ENCODE data around the gene CAMK4.
"Not testable (repeated sequence)": the region's sequence is repeated elsewhere in the genome, so short reads cannot be mapped to it uniquely, and the experiment has no call there.

The CAMK4 gene

GRCh38 chr5:111229871-111230810 lies 6.0 kb downstream of the CAMK4 start:
- DNase-seq, result no peak

- no peak for DNase-seq
Observed at GRCh38 chr5:111231119-111231518, 6.9 kb downstream of the CAMK4 start.

GRCh38 chr5:111232311-111233051 lies 8.3 kb downstream of the CAMK4 start:
- no peak for DNase-seq

- DNase-seq, result no peak
Observed at GRCh38 chr5:111233052-111233374, 8.8 kb downstream of the CAMK4 start.

- no peak for DNase-seq
Observed at GRCh38 chr5:111234125-111234524, 9.9 kb downstream of the CAMK4 start.

- no peak for DNase-seq
Observed at GRCh38 chr5:111235635-111236034, 11.5 kb downstream of the CAMK4 start.

- no peak for DNase-seq
Observed at GRCh38 chr5:111236348-111236747, 12.2 kb downstream of the CAMK4 start.

- no peak for DNase-seq
Observed at GRCh38 chr5:111236995-111237394, 12.8 kb downstream of the CAMK4 start.

GRCh38 chr5:111237470-111237869 lies 13.3 kb downstream of the CAMK4 start:
- DNase-seq, result peak; percentile 3

- DNase-seq, result no peak
Observed at GRCh38 chr5:111238431-111239225, 14.4 kb downstream of the CAMK4 start.

- DNase-seq, result no peak
Observed at GRCh38 chr5:111241696-111242095, 17.5 kb downstream of the CAMK4 start.

GRCh38 chr5:111242606-111243005 lies 18.4 kb downstream of the CAMK4 start:
- DNase-seq, result no peak

GRCh38 chr5:111243318-111243717 lies 19.1 kb downstream of the CAMK4 start:
- no peak for DNase-seq

- DNase-seq, result no peak
Observed at GRCh38 chr5:111245654-111246053, 21.5 kb downstream of the CAMK4 start.

- no peak for DNase-seq
Observed at GRCh38 chr5:111246459-111246858, 22.3 kb downstream of the CAMK4 start.

GRCh38 chr5:111248571-111248970 lies 24.4 kb downstream of the CAMK4 start:
- no peak for DNase-seq

- DNase-seq, result no peak
Observed at GRCh38 chr5:111251921-111252320, 27.7 kb downstream of the CAMK4 start.

GRCh38 chr5:111252799-111253545 lies 28.8 kb downstream of the CAMK4 start:
- DNase-seq, result no peak

GRCh38 chr5:111254613-111255012 lies 30.4 kb downstream of the CAMK4 start:
- peak; percentile 8 for DNase-seq

- DNase-seq, result no peak
Observed at GRCh38 chr5:111255169-111255568, 31.0 kb downstream of the CAMK4 start.

GRCh38 chr5:111256128-111256527 lies 31.9 kb downstream of the CAMK4 start:
- no peak for DNase-seq

- not testable (repeated sequence) for DNase-seq
Observed at GRCh38 chr5:111257610-111258009, 33.4 kb downstream of the CAMK4 start.

- DNase-seq, result no peak
Observed at GRCh38 chr5:111259636-111260035, 35.5 kb downstream of the CAMK4 start.
